Fibroblast of lung (primary cell): ENCODE results near the gene CNPPD1. TPM values are rescaled to one million over a fixed set of nuclear protein-coding genes. Genes with fewer than 3 reads are reported as not detected.

Experiments used
- DNase-seq, 2 donors: peaks; one replicate each; pipeline versions ENCODE4 v3.0.0 to v3.0.0-alpha.2; 2010; ENCODE audit warnings: low read depth in 2 of 2
- H2AFZ ChIP-seq: 2 replicates; pipeline ENCODE4 v1.5.1; 2012; ENCODE audit warnings: low read length, control low read depth, inconsistent platforms
- H3K27ac ChIP-seq: 2 replicates; pipeline ENCODE4 v1.5.1; 2011; ENCODE audit warnings: low read length, control low read depth; ENCODE audit not compliant: insufficient read depth
- H3K27me3 ChIP-seq: 2 replicates; pipeline ENCODE4 v1.5.1; 2011; ENCODE audit warnings: mild to moderate bottlenecking, low read length; ENCODE audit not compliant: control insufficient read depth, insufficient read depth
- H3K36me3 ChIP-seq: 2 replicates; pipeline ENCODE4 v1.5.1; 2011; ENCODE audit warnings: low read length; ENCODE audit not compliant: control insufficient read depth, insufficient read depth
- H3K4me1 ChIP-seq: 2 replicates; pipeline ENCODE4 v1.5.1; 2011; ENCODE audit warnings: low read length; ENCODE audit not compliant: control insufficient read depth, insufficient read depth; ENCODE audit errors: extremely low read depth
- H3K4me2 ChIP-seq: 2 replicates; pipeline ENCODE4 v1.5.1; 2011; ENCODE audit warnings: low read length, control low read depth; ENCODE audit not compliant: insufficient read depth; ENCODE audit errors: extremely low read depth
- H3K4me3 ChIP-seq, 4 experiments: fragments of 200-600 bp in 1 of 4; sonication (generic) in 1 of 4; replicated peaks in 1 of 4; 2 replicates each; pipeline ENCODE4 v1.5.1; 2011 to 2016; ENCODE audit warnings: low read length in 4 of 4, low read depth in 3 of 4, mild to moderate bottlenecking in 3 of 4, control low read depth in 2 of 4, inconsistent platforms in 1 of 4, mixed read lengths in 1 of 4; ENCODE audit not compliant: insufficient read depth in 1 of 4; ENCODE audit errors: control extremely low read depth in 1 of 4
- H3K79me2 ChIP-seq: 2 replicates; pipeline ENCODE4 v1.5.1; 2012; ENCODE audit warnings: mild to moderate bottlenecking, low read length, inconsistent platforms; ENCODE audit not compliant: control insufficient read depth, insufficient read depth
- H3K9ac ChIP-seq: 2 replicates; pipeline ENCODE4 v1.5.1; 2011; ENCODE audit warnings: mild to moderate bottlenecking, low read length, control low read depth; ENCODE audit not compliant: insufficient read depth
- H3K9me3 ChIP-seq: 2 replicates; pipeline ENCODE4 v1.5.1; 2012; ENCODE audit warnings: low read depth, low read length; ENCODE audit not compliant: control insufficient read depth, insufficient read depth
- H4K20me1 ChIP-seq: 2 replicates; pipeline ENCODE4 v1.5.1; 2011; ENCODE audit warnings: low read length; ENCODE audit not compliant: control insufficient read depth, insufficient read depth; ENCODE audit errors: extremely low read depth
- EZH2 ChIP-seq: IDR thresholded peaks from 2 replicates; pipeline ENCODE4 v1.5.1; 2012; ENCODE audit warnings: low read length, control low read depth, mild to moderate bottlenecking; ENCODE audit errors: missing control alignments
- polyA plus RNA-seq, 2 donors: library from polyadenylated mRNA; depleted of rRNA in 1 of 2; stranded (reverse) in 1 of 2; unstranded in 1 of 2; fragments of >200 nt; gene quantifications; 2 replicates each; pipeline ENCODE4 v1.2.1, GENCODE V29; 2011 to 2012; ENCODE audit warnings: missing spikeins in 1 of 2
- total RNA-seq: library from RNA; depleted of rRNA; stranded (reverse); fragments of >200 nt; gene quantifications from 2 replicates; pipeline ENCODE4 v1.2.1, GENCODE V29; 2014
- TF ChIP-seq, protein P1 (sequence below), 2 donors: IDR thresholded peaks in 1 of 2; conservative IDR thresholded peaks in 1 of 2; 1 replicate in 1 of 2; 2 replicates in 1 of 2; pipeline ENCODE4 v1.5.1; 2011 to 2012; ENCODE audit warnings: low read length in 2 of 2, control low read depth in 1 of 2, inconsistent platforms in 1 of 2, low read depth in 1 of 2, mild to moderate bottlenecking in 1 of 2

Gene CNPPD1
- total and polyA plus RNA-seq, 2 donors (not counting 1 experiment from before 2014, with no cell fraction given), result 33.5 to 42.2 TPM

DNA sequence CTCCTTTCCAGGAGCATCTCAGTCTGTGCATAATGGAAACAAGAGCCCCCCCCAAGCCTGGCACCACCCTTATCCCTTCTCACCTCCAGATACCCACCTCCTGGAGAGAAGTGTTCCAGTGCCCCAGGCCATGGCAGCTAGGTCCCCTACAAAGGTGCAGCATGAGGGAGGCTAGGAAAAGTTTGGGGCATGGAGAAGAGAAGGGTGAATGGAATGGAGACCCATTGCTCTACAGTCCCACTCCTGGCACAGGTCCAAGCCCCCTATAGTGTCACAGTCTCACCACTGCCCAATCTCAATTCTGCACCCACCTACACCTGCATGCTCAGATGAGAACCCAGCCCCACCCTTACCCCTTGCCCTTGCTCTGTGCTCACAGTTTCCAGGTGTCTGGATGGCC, 7.8 kb downstream of the CNPPD1 start:
- no peak overlapping the region for H2AFZ ChIP-seq
- TF ChIP-seq, protein P1, sequence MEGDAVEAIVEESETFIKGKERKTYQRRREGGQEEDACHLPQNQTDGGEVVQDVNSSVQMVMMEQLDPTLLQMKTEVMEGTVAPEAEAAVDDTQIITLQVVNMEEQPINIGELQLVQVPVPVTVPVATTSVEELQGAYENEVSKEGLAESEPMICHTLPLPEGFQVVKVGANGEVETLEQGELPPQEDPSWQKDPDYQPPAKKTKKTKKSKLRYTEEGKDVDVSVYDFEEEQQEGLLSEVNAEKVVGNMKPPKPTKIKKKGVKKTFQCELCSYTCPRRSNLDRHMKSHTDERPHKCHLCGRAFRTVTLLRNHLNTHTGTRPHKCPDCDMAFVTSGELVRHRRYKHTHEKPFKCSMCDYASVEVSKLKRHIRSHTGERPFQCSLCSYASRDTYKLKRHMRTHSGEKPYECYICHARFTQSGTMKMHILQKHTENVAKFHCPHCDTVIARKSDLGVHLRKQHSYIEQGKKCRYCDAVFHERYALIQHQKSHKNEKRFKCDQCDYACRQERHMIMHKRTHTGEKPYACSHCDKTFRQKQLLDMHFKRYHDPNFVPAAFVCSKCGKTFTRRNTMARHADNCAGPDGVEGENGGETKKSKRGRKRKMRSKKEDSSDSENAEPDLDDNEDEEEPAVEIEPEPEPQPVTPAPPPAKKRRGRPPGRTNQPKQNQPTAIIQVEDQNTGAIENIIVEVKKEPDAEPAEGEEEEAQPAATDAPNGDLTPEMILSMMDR (conservative IDR thresholded peaks at IDR 0.05 in 1 of 2, IDR thresholded peaks at IDR 0.05 in 1 of 2; ENCODE audit: low read depth in 1 of 2, low read length in 2 of 2), result no peak
- TF ChIP-seq EZH2, result no peak

GRCh38 chr2:219168526-219168925, 8.2 kb downstream of the CNPPD1 start:
- Histone ChIP-seq H3K27me3 (no peaks in the 10 kb centered on the region), H3K9ac (no peak overlapping the region), H3K4me1 (peaks cover 3% of the 10 kb centered on the region), H3K4me2 (no peak overlapping the region), H3K9me3 (no peaks in the 10 kb centered on the region), H2AFZ (no peak overlapping the region), H3K36me3 (peaks cover 10% of the 10 kb centered on the region), H3K27ac (no peak overlapping the region), H4K20me1 (no peaks in the 10 kb centered on the region), H3K79me2 (no peaks in the 10 kb centered on the region), H3K4me3 (no peak overlapping the region)
- TF ChIP-seq, protein P1 (conservative IDR thresholded peaks at IDR 0.05 in 1 of 2, IDR thresholded peaks at IDR 0.05 in 1 of 2; ENCODE audit: low read depth in 1 of 2, low read length in 2 of 2), result no peak
- TF ChIP-seq EZH2, result no peak
- DNase-seq, result no peak

More for the DNA sequence above, 7.8 kb downstream of the CNPPD1 start:
- Histone ChIP-seq H3K79me2 (no peaks in the 10 kb centered on the region), H3K4me2 (no peak overlapping the region), H3K4me3 (no peak overlapping the region), H3K4me1 (peaks cover 3% of the 10 kb centered on the region), H3K36me3 (peaks cover 10% of the 10 kb centered on the region), H3K9me3 (no peaks in the 10 kb centered on the region), H4K20me1 (no peaks in the 10 kb centered on the region), H3K27me3 (no peaks in the 10 kb centered on the region), H3K27ac (no peak overlapping the region), H3K9ac (no peak overlapping the region)
- DNase-seq, result no peak

DNA sequence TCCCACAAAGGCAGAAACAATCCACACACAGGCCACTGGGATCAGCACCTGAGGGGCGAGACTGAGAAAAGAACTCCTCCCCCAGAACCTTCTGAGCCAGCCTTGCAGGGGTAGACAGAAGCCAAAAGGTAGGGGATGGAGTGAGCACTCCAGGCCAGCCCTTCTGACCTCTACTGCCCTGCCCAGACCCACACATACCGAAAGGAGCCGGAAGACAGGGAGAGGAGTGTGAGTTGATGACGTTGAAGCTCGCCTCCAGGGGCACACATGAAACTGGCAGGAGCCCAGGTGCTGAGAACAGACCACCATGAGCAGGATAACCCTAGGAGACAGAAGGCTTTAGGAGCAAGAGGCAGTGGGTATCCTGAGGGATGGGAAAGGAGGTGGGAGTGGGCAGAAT, 8.7 kb downstream of the CNPPD1 start:
- Histone ChIP-seq H3K36me3 (peaks cover 6% of the 10 kb centered on the region), H4K20me1 (no peaks in the 10 kb centered on the region), H3K27me3 (no peaks in the 10 kb centered on the region), H2AFZ (no peak overlapping the region), H3K79me2 (no peaks in the 10 kb centered on the region), H3K4me3 (no peak overlapping the region), H3K9me3 (no peaks in the 10 kb centered on the region), H3K27ac (no peak overlapping the region), H3K9ac (no peak overlapping the region), H3K4me2 (no peak overlapping the region), H3K4me1 (peaks cover 3% of the 10 kb centered on the region)
- DNase-seq, result no peak
- TF ChIP-seq, protein P1 (conservative IDR thresholded peaks at IDR 0.05 in 1 of 2, IDR thresholded peaks at IDR 0.05 in 1 of 2; ENCODE audit: low read depth in 1 of 2, low read length in 2 of 2), result no peak
- no peak for TF ChIP-seq EZH2
